Measurements from ENCODE around the gene DR1. TPM values are rescaled to one million over a fixed set of nuclear protein-coding genes. Genes with fewer than 3 reads are reported as not detected.
A peak's percentile ranks its signal among the peaks of the same experiment; 100 is the strongest.

The DR1 gene
- 8.3 and 14.5 TPM in 2 replicates for total RNA-seq

DNA sequence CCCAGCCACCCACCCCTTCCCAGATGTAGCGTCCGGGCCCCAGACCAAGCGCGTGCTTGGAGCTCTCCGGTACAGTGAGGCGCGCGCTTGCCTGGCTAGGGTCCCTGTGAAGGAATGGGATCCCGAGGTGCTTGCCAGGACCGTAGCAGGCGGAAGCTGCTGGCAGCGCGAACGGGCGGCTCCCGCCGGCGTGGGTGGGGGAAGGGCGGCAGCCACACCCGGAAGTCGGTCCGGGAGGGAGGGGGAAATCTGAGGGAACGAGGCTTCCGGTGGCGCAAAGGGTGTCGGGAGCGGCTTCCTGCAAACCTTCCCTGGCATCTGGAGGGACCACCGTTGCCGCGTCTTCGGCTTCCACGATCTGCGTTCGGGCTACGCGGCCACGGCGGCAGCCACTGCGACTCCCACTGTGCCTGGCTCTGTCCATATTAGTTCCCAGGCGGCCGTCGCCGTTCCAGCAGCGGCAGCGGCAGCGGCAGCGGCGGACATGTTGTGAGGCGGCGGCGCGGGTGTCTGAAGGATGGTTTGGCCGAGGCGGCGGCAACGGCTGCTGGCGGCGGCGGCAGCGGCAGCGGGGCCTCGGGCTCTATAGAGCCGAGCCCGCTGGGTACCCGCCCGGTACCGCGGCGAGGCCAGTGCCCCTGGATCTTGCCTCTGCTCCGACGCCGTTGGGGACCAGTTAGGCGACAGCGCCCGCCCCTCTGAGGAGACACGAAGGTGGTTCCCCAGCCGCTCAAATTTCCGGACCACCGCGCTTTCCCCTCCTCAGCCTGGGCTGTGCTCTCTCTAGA, at the start of gene DR1:
Gene DR1, plus strand, starts transcription at position 275 of the 788 bp plus-strand sequence. CDS start 739 bp downstream, outside the sequence.
- peak; percentile 90 to 93 for DNase-seq (ENCODE audit: low read depth in 2 of 2)

DNA sequence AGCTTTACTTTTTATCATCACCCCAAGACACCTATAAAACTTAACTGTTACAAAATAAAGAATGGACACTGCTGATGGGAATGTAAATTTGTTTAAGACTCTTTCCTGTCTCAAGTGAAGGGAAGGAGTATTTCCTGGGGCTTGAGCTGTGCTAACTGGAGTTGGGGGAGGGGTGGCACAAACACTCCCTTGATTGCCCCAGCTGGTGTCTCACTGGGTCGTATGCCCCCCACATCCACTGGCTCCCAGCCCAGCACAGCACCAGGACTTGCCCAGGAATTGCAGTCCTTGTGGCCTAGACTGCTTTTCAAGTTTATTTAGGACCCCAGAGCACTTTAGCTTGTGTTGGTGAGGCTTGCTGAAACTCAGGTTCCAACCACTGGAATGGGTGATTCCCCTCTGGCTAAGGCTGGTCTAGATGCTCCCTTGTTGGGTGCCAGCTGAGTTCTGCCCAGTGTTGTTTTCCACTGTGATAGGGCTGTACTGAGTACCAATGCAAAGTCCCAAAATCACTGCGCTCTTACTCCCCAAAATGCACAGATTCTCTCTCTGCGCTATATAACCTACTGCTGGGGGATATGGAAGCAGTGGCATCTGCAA, 49.1 kb upstream of the DR1 start:
- no peak for DNase-seq (ENCODE audit: low read depth in 2 of 2)

DNA sequence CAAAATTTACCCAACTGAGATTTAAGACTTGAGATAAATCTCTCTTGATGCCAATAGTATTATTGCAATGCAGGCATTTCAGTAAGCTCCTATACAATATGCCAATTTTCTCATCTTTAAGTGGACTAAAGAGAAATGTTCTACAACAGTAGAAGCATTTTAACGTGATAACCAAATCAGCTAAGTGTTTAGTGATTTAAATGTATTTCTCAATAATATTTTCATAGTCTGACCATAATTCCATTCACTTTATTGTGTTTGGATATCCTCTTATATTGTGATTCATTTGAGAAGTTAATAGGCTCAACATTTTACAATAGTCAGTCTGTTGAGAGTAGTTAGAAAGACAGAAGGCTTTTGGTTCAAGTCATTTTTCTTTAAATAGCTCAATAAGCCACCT, 44.6 kb upstream of the DR1 start:
- DNase-seq (ENCODE audit: low read depth in 2 of 2), result no peak

DNA sequence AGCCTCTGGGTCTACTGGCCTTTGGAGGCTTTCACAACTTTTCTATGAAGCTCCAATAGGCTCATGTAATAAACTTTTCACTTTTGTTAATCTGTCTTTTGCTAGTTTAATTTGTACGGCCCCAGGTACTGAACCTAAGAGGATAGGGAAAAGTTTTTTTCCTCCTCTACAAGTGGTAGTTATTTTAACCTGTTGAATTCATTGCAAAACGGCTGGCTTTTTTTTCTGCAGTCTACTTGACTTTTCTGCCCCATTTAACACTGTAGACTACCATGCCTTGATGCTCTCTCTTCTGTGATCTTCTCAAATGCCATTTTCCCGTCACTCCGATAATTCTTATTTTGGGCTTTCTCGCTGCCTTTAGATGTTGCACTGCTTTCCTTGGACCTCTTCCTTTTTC, 43.6 kb upstream of the DR1 start:
- DNase-seq (ENCODE audit: low read depth in 2 of 2), result no peak

DNA sequence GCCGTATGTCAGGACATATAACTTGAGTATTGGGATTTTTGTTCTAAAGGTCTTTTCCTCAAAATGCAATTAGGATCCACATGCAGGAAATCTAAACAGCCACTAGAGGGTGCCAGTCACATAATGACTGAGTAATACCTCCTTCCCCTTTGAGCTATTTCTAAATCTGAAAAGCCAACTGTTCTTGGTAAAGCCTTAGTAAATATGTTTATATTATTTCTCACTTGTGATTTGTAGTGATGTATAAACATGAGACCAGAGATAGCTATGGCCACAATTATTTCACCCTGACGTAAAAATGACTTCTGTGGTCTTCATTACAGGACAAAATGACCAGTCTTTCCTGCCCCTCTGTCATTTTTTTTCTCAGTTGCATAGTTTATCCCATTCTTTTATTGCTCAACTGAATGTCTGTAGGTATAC, 41.0 kb upstream of the DR1 start:
- DNase-seq (ENCODE audit: low read depth in 2 of 2), result peak; percentile 73 to 78

DNA sequence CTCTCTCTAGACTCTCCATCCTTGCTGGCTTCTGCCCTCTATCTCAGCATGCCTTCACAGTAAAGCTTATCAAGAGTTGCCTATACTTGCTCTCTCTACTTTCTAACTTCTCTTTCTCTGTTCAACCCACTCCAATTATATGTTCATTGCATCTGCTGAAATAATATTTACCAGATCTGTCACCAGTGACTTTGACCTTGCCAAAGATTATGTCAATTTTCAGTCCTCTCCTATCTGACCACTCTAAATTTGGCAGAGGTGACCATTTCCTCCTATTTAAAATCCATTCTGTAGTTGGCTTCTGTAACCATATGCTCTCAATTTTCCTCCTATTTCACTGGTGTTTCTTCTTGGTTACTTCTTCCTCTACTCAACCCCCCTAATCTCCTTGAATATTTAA, 38.8 kb upstream of the DR1 start:
- peak in 1 of 2 donors; percentile 70 for DNase-seq (ENCODE audit: low read depth in 2 of 2)

DNA sequence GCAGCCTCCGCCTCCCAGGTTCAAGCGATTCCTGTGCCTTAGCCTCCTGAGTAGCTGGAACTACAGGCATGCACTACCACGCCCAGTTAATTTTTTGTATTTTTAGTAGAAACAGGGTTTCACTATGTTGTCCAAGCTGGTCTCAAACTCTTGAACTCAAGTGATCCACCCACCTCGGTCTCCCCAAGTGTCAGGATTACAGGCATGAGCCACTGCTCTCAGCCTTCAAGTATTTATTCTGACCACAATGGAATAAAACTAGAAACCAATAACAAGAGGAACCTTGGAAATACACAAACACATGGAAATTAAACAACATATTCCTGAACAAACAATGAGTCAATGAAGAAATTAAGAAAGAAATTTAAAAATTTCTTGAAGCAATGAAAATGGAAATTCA, 32.7 kb upstream of the DR1 start:
- DNase-seq (ENCODE audit: low read depth in 2 of 2), result no peak

DNA sequence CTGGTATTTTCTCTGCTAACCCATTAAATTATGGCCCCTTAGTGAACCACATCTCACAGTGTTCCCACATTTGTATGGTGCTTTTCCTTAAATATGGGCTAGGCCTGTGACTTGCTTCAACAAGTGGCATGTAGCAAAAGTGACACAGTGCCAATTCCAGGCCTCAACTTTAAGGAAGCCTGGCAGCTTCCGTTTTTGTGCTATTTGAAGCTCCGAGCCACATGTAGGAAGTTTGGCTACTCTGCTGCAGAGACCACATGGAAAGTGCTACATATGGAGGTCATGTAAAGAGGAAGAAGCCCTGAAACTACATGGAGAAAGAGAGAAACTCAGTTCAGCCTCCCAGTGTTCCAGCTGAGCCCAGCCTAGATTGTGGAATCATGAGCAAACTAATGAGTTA, 28.5 kb upstream of the DR1 start:
- peak; percentile 2 to 4 for DNase-seq (ENCODE audit: low read depth in 2 of 2)

DNA sequence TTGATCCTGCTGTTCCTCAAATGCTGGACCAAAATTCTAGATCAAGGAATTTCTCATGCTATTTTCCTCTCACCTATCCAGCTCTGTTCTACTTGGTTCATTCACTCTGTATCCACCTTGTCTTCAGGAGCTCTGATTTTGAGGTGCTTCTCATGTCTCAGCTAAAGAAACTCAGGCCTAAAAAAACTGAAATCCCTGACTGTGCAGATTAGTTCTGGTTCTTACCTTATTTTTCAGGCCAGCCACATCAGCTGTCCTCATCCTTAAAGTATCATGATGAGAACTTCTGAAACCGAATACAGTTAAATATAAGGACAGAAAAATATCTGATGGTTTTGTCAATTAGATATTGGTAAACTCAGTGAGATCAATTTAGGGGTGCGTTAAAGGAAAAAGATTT, 27.8 kb upstream of the DR1 start:
- no peak for DNase-seq (ENCODE audit: low read depth in 2 of 2)

DNA sequence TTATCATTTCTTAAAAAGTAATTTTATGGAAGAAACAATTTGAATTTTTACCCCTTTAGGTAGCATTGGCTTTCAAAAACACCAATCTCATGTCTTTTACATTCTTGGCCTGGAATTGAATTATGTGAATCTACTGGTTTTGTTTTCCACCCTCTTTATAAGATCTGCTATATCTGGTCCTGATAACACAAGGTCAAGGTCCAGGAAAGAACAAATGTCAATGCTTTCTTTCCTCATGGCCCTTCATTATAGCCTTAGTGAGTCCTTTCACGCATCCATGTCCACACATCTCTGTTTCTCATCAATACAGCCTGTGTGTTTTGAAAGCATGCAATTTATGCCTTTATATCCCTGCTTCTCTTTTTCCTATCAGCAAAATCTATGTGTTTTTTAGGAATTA, 24.0 kb upstream of the DR1 start:
- no peak for DNase-seq (ENCODE audit: low read depth in 2 of 2)

DNA sequence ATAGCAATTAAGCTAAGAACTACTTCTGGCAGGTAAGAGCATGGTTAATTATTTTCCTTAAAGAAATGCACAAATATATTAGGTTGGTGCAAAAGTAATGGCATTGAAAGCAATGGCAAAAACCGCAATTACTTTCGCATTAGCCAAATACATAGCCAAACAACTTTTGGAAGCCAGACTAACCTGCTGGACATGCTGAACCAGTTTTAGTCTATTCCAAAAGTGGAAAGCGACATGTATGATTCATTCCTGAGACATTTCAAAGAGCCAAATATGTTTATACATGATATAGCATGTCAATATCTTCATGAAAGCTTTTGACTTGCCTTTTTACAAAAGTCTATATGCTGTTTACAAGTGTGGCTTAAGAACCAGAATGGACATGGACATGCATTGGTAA, 23.4 kb upstream of the DR1 start:
- no peak for DNase-seq (ENCODE audit: low read depth in 2 of 2)

DNA sequence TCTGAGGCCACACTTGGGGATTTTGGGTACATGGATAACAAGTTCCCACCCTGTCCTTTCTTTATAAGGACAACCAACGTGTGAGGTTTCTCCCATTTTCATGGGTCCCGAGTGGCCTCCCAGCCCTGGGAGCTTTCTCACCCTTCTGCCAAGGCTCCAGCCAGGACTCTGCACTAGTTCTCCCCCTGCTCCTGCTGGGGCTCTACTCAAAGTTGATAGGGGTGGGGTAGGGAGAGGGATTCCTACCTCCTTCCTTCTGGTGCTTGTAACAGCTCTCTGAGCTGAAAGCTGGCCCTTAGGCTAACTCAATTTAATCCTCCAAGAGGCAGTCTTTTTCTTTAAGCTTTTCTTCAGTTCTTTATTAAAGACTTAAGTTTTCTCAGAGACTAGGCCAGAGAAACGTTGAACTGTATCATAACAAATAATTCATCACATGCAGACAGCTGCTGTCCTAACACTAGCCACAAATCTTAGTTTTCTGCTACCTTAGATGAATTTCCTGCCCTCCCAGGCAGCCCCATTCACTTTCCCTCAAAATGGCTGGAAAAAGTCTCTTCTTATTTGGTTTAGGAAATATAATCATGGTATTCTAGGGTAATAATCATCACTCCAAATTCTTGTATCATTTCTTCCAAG, 22.4 kb upstream of the DR1 start:
- DNase-seq (ENCODE audit: low read depth in 2 of 2), result no peak

DNA sequence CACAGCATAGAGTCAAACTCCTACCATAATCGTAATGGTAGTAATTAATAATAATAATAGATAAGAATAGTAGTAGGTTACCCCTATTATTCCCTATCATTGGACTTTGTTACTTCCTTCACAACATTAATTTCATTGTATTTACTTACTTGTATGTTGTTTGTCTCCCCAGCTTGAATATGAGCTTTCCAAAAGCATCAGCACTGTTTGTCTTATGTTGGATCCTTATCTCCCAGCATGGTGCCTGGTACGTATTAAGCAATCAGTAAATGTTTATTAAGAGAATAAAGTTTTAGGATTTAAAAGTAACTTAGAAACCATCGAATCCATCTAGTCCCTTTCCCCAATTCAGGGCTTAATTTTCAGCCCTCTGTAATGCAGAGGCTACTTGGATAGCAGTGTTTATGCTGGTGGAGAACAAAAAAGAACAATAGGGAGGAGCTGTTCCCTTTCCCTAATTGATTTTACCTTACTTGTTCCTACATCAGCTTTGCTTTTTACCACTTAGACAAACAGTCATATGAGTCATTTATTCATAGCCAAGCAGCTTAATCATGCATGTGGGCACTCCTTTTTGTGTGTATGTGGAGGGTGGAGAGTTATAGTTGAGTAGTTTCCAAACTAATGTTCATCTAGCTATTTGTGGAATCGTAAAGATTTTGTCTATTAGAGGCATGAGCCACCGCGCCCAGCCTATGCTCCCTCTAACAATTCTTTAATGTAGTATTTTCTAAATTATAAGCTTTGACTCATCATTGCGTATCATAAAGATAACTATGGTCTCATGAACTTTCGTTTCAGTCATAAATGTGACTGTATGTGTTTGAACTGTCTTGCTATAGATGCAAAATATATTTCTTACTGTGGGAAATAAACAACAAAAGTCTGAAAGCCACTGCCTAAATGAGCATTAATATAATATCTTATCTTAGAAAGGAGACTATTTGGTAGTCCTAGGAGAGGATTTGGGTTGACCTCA, 20.9 kb upstream of the DR1 start:
- DNase-seq (ENCODE audit: low read depth in 2 of 2), result peak in 1 of 2 donors; percentile 43

DNA sequence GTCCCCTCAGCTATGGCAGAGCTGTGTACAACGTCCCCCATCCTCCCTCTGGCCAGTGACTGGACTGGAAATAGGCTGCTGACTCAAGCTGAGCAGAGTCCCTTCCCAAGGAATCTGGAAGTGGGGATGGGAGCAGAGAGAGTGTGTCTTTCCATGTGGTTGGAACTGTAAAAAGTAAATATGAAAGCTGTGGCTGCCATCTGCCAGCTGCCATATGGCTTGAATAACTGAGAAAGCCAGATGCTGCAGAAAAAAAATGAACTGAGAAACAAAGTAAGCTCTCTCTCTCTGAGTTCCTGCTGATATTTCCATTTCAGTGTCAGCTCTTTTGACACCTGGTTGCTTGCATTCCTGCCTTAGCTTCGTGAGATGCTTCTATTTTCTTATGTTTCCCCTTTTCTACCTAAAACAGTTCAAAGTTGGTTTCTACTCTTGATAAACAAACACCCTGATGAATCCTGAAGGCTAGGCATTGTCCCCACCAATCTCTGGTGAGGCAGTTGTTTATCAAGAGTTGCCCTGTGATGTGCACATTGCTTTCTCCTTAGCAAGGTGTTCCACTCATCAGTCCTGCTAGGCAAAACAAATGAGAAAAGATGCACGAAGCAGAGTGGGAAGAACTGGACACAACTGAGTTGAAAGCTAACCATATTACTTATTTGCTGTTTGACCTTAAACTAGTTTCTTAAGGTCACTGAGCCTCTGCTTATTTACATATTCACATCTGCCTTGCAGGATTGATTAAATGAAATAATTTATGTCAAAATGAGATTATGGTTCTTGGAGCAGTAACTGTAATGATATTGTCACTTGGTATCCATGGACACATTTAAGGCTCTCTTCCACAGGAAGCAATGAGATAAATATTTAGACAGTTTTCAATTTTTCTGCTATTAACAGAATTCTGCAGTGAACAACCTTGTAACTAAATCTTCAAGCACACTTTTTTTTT, 16.6 kb upstream of the DR1 start:
- DNase-seq (ENCODE audit: low read depth in 2 of 2), result no peak

DNA sequence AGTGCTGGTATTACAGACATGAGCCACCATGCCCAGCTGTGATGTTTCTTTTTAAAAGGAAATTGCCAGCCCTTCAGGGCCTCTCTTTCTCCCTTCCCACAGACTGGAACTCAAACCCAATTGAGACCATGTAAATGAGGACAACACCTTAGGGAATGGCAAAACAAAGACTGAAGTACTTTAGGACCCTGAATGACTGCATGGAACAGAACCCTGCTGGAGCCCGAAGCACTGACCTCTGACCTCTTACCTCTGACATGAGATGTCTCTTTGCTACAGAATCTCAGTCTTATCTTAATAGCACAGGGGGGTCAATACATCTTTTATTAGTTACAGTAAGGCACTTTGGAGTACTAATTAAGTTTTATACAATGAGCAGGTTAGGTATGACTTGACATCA, 15.5 kb upstream of the DR1 start:
- no peak for DNase-seq (ENCODE audit: low read depth in 2 of 2)

DNA sequence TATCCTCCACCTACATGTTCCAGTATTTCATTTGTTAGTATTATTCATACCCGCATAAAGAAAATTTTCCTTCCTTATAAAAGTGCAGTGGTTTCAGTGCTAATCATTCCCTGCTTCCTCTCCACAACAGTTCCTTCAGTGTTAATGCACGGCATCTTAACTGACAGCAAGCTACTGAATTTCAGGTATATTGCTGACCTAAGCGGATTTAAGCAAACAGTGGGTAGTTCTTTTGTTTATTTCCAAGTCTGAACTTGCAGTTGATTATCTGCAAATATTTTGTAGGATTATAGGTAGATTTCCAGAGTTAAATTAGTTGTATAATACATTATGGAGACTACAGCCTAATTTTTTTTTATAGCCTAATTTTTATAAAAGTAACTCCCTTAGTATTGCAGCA, 15.1 kb upstream of the DR1 start:
- no peak for DNase-seq (ENCODE audit: low read depth in 2 of 2)

DNA sequence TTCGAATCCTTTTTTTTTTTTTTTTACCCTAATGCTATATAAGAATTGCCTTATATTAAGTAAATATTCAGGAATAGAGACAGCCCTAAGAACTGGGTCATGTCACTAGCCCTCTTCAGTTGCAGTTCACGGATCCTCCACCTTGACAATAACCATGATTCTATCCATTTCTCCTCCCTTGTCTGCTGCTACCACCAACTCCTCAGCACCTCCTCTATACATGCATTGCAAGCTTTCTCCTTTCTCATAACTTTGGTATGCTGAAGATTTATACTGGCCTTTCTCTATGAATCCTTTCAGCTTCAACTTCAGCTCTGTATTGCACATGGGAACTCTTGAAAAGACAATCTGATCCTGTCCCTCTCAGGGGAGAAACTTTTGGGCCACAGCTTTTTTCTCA, 14.3 kb upstream of the DR1 start:
- no peak for DNase-seq (ENCODE audit: low read depth in 2 of 2)

DNA sequence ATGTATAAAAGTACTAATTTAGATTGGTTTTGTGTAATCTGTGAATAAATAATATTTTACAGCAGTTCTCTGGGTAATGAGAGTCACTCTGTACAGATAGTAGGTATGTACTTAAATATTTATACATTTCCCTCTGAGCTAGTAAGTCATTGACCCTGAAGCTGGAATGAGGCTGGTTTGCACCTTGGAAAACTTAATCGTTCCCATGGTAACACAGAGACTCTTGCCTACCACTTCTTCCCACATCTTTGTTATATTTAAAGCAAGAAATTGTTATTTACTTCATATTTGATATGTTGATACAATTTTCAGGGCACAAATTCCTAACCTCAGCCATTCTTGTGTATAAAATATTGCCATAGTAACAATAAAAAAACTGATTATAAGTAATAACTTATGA, 13.3 kb upstream of the DR1 start:
- DNase-seq (ENCODE audit: low read depth in 2 of 2), result no peak

DNA sequence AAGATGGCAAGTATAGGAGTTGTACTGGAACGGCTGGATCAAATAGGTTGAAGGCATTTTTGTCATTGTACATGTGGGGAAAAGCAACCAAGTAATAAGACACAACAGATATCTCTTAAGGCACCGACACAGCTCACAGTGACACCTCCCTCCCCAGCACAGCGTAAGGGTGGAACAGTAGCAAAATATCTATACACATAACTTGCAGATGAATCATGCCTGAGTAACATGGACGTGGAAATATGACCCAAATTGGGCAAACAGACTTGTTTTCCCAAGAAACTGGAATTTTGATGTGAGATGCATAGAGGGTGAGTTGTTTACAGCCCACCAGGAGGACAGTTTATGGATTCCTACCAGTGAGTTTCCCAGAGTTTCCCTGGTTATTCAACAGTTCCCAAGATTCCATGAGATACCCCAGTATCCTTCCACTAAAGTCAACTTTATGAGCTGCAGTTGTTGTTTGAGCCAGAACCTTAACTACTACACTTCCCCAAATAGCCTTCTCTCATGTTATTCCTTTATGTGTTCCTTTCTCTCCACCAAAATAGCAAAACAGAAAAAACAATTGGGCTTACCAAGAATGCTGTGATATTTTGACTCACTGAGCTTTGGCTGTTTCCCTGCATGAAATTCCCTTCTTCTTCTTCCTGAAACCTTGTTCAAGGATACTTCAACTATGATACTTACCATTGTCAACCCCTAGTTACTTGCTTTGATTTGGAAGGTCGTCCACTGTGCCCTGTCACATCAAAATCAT, 7.1 kb upstream of the DR1 start:
- peak in 1 of 2 donors; percentile 70 for DNase-seq (ENCODE audit: low read depth in 2 of 2)

All from lung microvascular endothelial cell (primary cell).